HEK293 (cell line): ENCODE results near the gene TRABD2A.

Source experiments
- BCL11B ChIP-seq: fragments of 450-650 bp; formaldehyde crosslinking; IDR thresholded peaks from 2 replicates; pipeline ENCODE4 v1.5.1; 2016; ENCODE audit warnings: low read depth, missing biosample characterization, missing genetic modification characterization
- FEZF1 ChIP-seq: fragments of 450-650 bp; formaldehyde crosslinking; IDR thresholded peaks from 2 replicates; pipeline ENCODE4 v1.5.1; 2016; ENCODE audit warnings: missing biosample characterization, missing genetic modification characterization
- GLIS1 ChIP-seq: fragments of 450-650 bp; formaldehyde crosslinking; IDR thresholded peaks from 2 replicates; pipeline ENCODE4 v1.5.1; 2016; ENCODE audit warnings: missing biosample characterization, missing genetic modification characterization
- KLF16 ChIP-seq: fragments of 450-650 bp; formaldehyde crosslinking; IDR thresholded peaks from 2 replicates; pipeline ENCODE4 v1.5.1; 2017; ENCODE audit warnings: missing biosample characterization, missing genetic modification characterization
- SP2 ChIP-seq: fragments of 450-650 bp; formaldehyde crosslinking; IDR thresholded peaks from 2 replicates; pipeline ENCODE4 v1.5.1; 2016; ENCODE audit warnings: missing biosample characterization, missing genetic modification characterization
- TCF7L2 ChIP-seq: IDR thresholded peaks from 2 replicates; pipeline ENCODE4 v1.6.1; 2011; ENCODE audit warnings: low read depth, mild to moderate bottlenecking, inconsistent platforms, low read length, moderate library complexity, borderline replicate concordance
- YY1 ChIP-seq: fragments of 450-650 bp; formaldehyde crosslinking; IDR thresholded peaks from 2 replicates; pipeline ENCODE4 v1.5.1; 2018; ENCODE audit warnings: missing biosample characterization, missing genetic modification characterization
- ZBTB17 ChIP-seq: fragments of 450-650 bp; formaldehyde crosslinking; IDR thresholded peaks from 2 replicates; pipeline ENCODE4 v1.5.1; 2016; ENCODE audit warnings: missing biosample characterization, missing genetic modification characterization
- ZNF121 ChIP-seq: fragments of 450-650 bp; formaldehyde crosslinking; IDR thresholded peaks from 2 replicates; pipeline ENCODE4 v1.5.1; 2016; ENCODE audit warnings: missing biosample characterization, missing genetic modification characterization
- ZNF426 ChIP-seq: fragments of 450-650 bp; formaldehyde crosslinking; IDR thresholded peaks from 2 replicates; pipeline ENCODE4 v1.5.1; 2017; ENCODE audit warnings: missing biosample characterization, missing genetic modification characterization, mild to moderate bottlenecking, inconsistent platforms, moderate library complexity
- ZNF518A ChIP-seq: fragments of 450-650 bp; formaldehyde crosslinking; conservative IDR thresholded peaks from 2 replicates; pipeline ENCODE4 v1.5.1; 2016; ENCODE audit warnings: low read depth, missing biosample characterization, missing genetic modification characterization
- ZNF558 ChIP-seq: fragments of 450-650 bp; formaldehyde crosslinking; IDR thresholded peaks from 2 replicates; pipeline ENCODE4 v1.5.1; 2016; ENCODE audit warnings: missing biosample characterization, missing genetic modification characterization
- ZNF596 ChIP-seq: fragments of 450-650 bp; IDR thresholded peaks from 2 replicates; pipeline ENCODE4 v1.5.0; 2018; ENCODE audit warnings: missing biosample characterization, mild to moderate bottlenecking, missing genetic modification characterization, moderate library complexity
- ZNF626 ChIP-seq: fragments of 450-650 bp; sonication (Bioruptor Pico); formaldehyde crosslinking; IDR thresholded peaks from 2 replicates; pipeline ENCODE4 v1.5.1; 2018; ENCODE audit warnings: missing biosample characterization, missing genetic modification characterization, inconsistent platforms
- ZNF629 ChIP-seq: fragments of 450-650 bp; formaldehyde crosslinking; IDR thresholded peaks from 2 replicates; pipeline ENCODE4 v1.5.1; 2017; ENCODE audit warnings: missing biosample characterization, missing genetic modification characterization
- ZNF692 ChIP-seq: fragments of 450-650 bp; formaldehyde crosslinking; IDR thresholded peaks from 2 replicates; pipeline ENCODE4 v1.5.1; 2016; ENCODE audit warnings: missing biosample characterization, missing genetic modification characterization
- ZNF707 ChIP-seq: fragments of 450-650 bp; formaldehyde crosslinking; IDR thresholded peaks from 2 replicates; pipeline ENCODE4 v1.5.1; 2016; ENCODE audit warnings: missing biosample characterization, missing genetic modification characterization
- ZSCAN23 ChIP-seq: fragments of 450-650 bp; formaldehyde crosslinking; IDR thresholded peaks from 2 replicates; pipeline ENCODE4 v1.5.1; 2016; ENCODE audit warnings: missing biosample characterization, missing genetic modification characterization
- ZSCAN4 ChIP-seq: fragments of 450-650 bp; formaldehyde crosslinking; IDR thresholded peaks from 2 replicates; pipeline ENCODE4 v1.5.1; 2017; ENCODE audit warnings: missing biosample characterization, missing genetic modification characterization
- TF ChIP-seq, protein P1 (sequence below): fragments of 450-650 bp; formaldehyde crosslinking; IDR thresholded peaks from 2 replicates; pipeline ENCODE4 v1.5.1; 2016; ENCODE audit warnings: missing biosample characterization, missing genetic modification characterization
- TF ChIP-seq, protein P2 (sequence below): fragments of 450-650 bp; formaldehyde crosslinking; IDR thresholded peaks from 2 replicates; pipeline ENCODE4 v1.5.1; 2016; ENCODE audit warnings: missing biosample characterization, missing genetic modification characterization, borderline replicate concordance
- TF ChIP-seq, protein P3 (sequence below): fragments of 450-650 bp; formaldehyde crosslinking; IDR thresholded peaks from 2 replicates; pipeline ENCODE4 v1.5.1; 2016; ENCODE audit warnings: missing biosample characterization, missing genetic modification characterization

The TRABD2A gene

DNA sequence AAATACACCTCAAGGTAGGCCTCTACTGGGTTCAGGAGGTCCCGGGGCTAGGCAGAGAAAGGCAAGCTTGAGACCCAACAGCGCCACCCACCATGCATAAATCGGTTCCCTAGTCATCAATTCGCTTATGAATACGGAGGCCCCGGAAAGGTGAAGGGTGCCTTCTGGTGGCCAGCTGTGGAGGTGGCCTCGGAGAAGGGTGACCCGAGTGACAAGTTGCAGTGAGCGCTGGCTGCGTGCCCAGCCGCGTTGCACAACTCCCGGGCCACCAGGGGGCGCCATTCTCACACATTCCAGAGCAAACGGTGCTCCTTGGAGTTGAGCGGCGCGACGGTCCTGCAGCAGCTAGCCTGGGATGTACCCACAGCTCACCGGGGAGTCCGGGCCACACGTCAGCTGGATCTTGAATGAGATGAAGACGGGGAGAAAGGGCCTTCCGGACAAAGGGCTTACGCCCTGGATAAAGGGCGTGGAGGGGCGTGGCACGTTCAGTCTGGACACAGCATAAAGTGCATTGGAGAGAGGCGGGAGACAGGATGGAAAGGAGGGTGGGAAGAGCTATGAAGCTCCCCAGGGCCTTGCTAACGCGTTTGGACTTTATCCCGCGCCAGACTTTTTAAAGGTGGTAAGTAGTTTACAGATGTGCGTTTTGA lies 45.0 kb upstream of the TRABD2A start (continued):
- TF ChIP-seq, protein P1, sequence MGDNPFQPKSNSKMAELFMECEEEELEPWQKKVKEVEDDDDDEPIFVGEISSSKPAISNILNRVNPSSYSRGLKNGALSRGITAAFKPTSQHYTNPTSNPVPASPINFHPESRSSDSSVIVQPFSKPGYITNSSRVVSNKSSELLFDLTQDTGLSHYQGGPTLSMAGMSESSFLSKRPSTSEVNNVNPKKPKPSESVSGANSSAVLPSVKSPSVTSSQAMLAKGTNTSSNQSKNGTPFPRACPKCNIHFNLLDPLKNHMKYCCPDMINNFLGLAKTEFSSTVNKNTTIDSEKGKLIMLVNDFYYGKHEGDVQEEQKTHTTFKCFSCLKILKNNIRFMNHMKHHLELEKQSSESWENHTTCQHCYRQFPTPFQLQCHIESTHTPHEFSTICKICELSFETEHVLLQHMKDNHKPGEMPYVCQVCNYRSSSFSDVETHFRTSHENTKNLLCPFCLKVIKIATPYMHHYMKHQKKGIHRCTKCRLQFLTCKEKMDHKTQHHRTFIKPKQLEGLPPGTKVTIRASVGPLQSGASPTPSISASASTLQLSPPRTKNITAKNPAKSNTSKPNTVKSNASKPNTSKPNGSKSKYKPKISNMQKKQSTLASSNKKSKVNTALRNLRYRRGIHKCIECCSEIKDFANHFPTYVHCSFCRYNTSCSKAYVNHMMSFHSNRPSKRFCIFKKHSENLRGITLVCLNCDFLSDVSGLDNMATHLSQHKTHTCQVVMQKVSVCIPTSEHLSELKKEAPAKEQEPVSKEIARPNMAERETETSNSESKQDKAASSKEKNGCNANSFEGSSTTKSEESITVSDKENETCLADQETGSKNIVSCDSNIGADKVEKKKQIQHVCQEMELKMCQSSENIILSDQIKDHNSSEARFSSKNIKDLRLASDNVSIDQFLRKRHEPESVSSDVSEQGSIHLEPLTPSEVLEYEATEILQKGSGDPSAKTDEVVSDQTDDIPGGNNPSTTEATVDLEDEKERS, result 0 out of 2 replicates have a peak, but pooled peaks have one; percentile 30
- TF ChIP-seq ZNF692 (tag by site-specific recombination) (peak; percentile 80), YY1 (tag by site-specific recombination) (no peak), ZSCAN23 (tag by site-specific recombination) (no peak), TCF7L2 (no peak), KLF16 (tag by site-specific recombination) (no peak), SP2 (tag by site-specific recombination) (peak; percentile 75), ZBTB17 (tag by site-specific recombination) (peak; percentile 89), FEZF1 (tag by site-specific recombination) (no peak), ZNF518A (tag by site-specific recombination) (no peak), ZNF596 (0 out of 2 replicates have a peak, but pooled peaks have one; percentile 4), BCL11B (tag by site-specific recombination) (no peak), ZNF426 (tag by site-specific recombination) (no peak), ZSCAN4 (tag by site-specific recombination) (peak; percentile 45), ZNF629 (peak; percentile 82), ZNF121 (tag by site-specific recombination) (no peak), ZNF707 (tag by site-specific recombination) (no peak), ZNF558 (tag by site-specific recombination) (no peak), ZNF626 (tag by site-specific recombination) (no peak), GLIS1 (tag by site-specific recombination) (peak; percentile 13; the same call in 1 of the 2 replicates)
- TF ChIP-seq, protein P2, sequence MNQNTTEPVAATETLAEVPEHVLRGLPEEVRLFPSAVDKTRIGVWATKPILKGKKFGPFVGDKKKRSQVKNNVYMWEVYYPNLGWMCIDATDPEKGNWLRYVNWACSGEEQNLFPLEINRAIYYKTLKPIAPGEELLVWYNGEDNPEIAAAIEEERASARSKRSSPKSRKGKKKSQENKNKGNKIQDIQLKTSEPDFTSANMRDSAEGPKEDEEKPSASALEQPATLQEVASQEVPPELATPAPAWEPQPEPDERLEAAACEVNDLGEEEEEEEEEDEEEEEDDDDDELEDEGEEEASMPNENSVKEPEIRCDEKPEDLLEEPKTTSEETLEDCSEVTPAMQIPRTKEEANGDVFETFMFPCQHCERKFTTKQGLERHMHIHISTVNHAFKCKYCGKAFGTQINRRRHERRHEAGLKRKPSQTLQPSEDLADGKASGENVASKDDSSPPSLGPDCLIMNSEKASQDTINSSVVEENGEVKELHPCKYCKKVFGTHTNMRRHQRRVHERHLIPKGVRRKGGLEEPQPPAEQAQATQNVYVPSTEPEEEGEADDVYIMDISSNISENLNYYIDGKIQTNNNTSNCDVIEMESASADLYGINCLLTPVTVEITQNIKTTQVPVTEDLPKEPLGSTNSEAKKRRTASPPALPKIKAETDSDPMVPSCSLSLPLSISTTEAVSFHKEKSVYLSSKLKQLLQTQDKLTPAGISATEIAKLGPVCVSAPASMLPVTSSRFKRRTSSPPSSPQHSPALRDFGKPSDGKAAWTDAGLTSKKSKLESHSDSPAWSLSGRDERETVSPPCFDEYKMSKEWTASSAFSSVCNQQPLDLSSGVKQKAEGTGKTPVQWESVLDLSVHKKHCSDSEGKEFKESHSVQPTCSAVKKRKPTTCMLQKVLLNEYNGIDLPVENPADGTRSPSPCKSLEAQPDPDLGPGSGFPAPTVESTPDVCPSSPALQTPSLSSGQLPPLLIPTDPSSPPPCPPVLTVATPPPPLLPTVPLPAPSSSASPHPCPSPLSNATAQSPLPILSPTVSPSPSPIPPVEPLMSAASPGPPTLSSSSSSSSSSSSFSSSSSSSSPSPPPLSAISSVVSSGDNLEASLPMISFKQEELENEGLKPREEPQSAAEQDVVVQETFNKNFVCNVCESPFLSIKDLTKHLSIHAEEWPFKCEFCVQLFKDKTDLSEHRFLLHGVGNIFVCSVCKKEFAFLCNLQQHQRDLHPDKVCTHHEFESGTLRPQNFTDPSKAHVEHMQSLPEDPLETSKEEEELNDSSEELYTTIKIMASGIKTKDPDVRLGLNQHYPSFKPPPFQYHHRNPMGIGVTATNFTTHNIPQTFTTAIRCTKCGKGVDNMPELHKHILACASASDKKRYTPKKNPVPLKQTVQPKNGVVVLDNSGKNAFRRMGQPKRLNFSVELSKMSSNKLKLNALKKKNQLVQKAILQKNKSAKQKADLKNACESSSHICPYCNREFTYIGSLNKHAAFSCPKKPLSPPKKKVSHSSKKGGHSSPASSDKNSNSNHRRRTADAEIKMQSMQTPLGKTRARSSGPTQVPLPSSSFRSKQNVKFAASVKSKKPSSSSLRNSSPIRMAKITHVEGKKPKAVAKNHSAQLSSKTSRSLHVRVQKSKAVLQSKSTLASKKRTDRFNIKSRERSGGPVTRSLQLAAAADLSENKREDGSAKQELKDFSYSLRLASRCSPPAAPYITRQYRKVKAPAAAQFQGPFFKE (tag by site-specific recombination), result no peak
- TF ChIP-seq, protein P3, sequence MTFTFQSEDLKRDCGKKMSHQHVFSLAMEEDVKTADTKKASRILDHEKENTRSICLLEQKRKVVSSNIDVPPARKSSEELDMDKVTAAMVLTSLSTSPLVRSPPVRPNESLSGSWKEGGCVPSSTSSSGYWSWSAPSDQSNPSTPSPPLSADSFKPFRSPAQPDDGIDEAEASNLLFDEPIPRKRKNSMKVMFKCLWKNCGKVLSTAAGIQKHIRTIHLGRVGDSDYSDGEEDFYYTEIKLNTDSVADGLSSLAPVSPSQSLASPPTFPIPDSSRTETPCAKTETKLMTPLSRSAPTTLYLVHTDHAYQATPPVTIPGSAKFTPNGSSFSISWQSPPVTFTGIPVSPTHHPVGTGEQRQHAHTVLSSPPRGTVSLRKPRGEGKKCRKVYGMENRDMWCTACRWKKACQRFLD (tag by site-specific recombination), result no peak
